PC-3 (cell line): Measurements from ENCODE around the gene MAGI2. TPM values are rescaled to one million over a fixed set of nuclear protein-coding genes. Genes with fewer than 3 reads are reported as not detected.

Experiments
- ATAC-seq: fragments of 200-7000 bp; cut with Tn5 transposase; 2 replicates; pipeline ENCODE4 v1.9.1; 2020; ENCODE audit warnings: mild to moderate bottlenecking, moderate library complexity
- BruUV-seq: library from RNA; stranded (reverse); fragments of 400-500 nt; replicated peaks from 2 replicates; lab custom pipeline; 2021; lab: Mats Ljungman, UMichigan
- CTCF ChIA-PET: fragments of 300-600 bp; sonication (Branson Sonifier 250); formaldehyde crosslinking; loops from one replicate; lab custom pipeline; 2022; ENCODE audit warnings: antibody characterized with exemption; lab: Charles Lee
- POLR2A ChIA-PET: fragments of 300-600 bp; sonication (Branson Sonifier 250); formaldehyde crosslinking; loops from one replicate; lab custom pipeline; 2022; ENCODE audit warnings: antibody characterized with exemption; ENCODE audit not compliant: unreplicated experiment; lab: Charles Lee
- DNase-seq: peaks from one replicate; pipeline ENCODE4 v3.0.0-alpha.2; 2015
- H2AFZ ChIP-seq: fragments of 300-600 bp; sonication (generic); 2 replicates; pipeline ENCODE4 v1.6.0; 2016; ENCODE audit warnings: antibody characterized with exemption, low read length
- H3F3A ChIP-seq: fragments of 300-600 bp; sonication (generic); one replicate; pipeline ENCODE4 v1.6.0; 2017; ENCODE audit warnings: antibody characterized with exemption, low read length, control low read depth, mild to moderate bottlenecking; ENCODE audit not compliant: unreplicated experiment
- H3K27ac ChIP-seq: fragments of 300-600 bp; sonication (generic); 2 replicates; pipeline ENCODE4 v1.5.1; 2016; ENCODE audit warnings: mild to moderate bottlenecking, low read length
- H3K27me3 ChIP-seq: fragments of 300-600 bp; sonication (generic); 2 replicates; pipeline ENCODE4 v1.6.1; 2016; ENCODE audit warnings: low read length, mixed read lengths
- H3K36me3 ChIP-seq: fragments of 300-600 bp; sonication (generic); 2 replicates; pipeline ENCODE4 v1.6.1; 2016; ENCODE audit warnings: low read depth, mixed run types, low read length, mixed read lengths
- H3K4me1 ChIP-seq: fragments of 300-600 bp; sonication (generic); 2 replicates; pipeline ENCODE4 v1.5.1; 2016; ENCODE audit warnings: low read length; ENCODE audit not compliant: insufficient read depth
- H3K4me2 ChIP-seq: fragments of 300-600 bp; sonication (generic); 2 replicates; pipeline ENCODE4 v1.6.0; 2016; ENCODE audit warnings: low read length
- H3K4me3 ChIP-seq: fragments of 300-600 bp; sonication (generic); 2 replicates; pipeline ENCODE4 v1.5.1; 2016; ENCODE audit warnings: mild to moderate bottlenecking, low read length, mixed read lengths
- H3K79me2 ChIP-seq: fragments of 300-600 bp; sonication (generic); 2 replicates; pipeline ENCODE4 v1.6.1; 2017; ENCODE audit warnings: low read length, mixed read lengths
- H3K9ac ChIP-seq: fragments of 300-600 bp; sonication (generic); 2 replicates; pipeline ENCODE4 v1.6.0; 2016; ENCODE audit warnings: mild to moderate bottlenecking, low read length
- H3K9me2 ChIP-seq: fragments of 300-600 bp; sonication (generic); replicated peaks from 2 replicates; pipeline ENCODE4 v1.6.1; 2016; ENCODE audit warnings: mixed run types, low read length, mixed read lengths
- H3K9me3 ChIP-seq: fragments of 300-600 bp; sonication (generic); 2 replicates; pipeline ENCODE4 v1.6.1; 2016; ENCODE audit warnings: low read length, mixed read lengths
- H4K20me1 ChIP-seq: fragments of 300-600 bp; sonication (generic); 2 replicates; pipeline ENCODE4 v1.6.1; 2016; ENCODE audit warnings: low read length, mixed read lengths
- CTCF ChIP-seq: fragments of 300-600 bp; sonication (generic); conservative IDR thresholded peaks from 2 replicates; pipeline ENCODE4 v1.5.1; 2017; ENCODE audit warnings: antibody characterized with exemption, low read depth, mild to moderate bottlenecking, low read length
- EZH2 ChIP-seq: fragments of 300-600 bp; sonication (generic); IDR thresholded peaks from one replicate; pipeline ENCODE4 v1.6.1; 2017; ENCODE audit warnings: antibody characterized with exemption, mild to moderate bottlenecking, low read length; ENCODE audit not compliant: unreplicated experiment
- EZH2phosphoT487 ChIP-seq: fragments of 300-600 bp; sonication (generic); IDR thresholded peaks from 2 replicates; pipeline ENCODE4 v1.6.1; 2018; ENCODE audit warnings: mild to moderate bottlenecking, antibody characterized with exemption, low read length, borderline replicate concordance
- intact Hi-C: fragments of 100-400 bp; cut with micrococcal nuclease; formaldehyde crosslinking; loops from 2 replicates; pipeline ENCODE4 v1.9.0; 2023
- total RNA-seq: library from RNA; depleted of rRNA; stranded (reverse); fragments of >200 nt; gene quantifications from 2 replicates; pipeline ENCODE4 v1.2.3, GENCODE V29; 2014

The MAGI2 gene
- total RNA-seq, 1 experiment from 2014 or later = not detected

- Histone ChIP-seq H2AFZ (no peak overlapping the region), H3K4me2 (no peak overlapping the region), H3K4me3 (no peak overlapping the region), H3K27ac (no peak overlapping the region), H3K9me2 (no peaks in the 10 kb centered on the region), H3K4me1 (no peaks in the 10 kb centered on the region), H3K9me3 (no peaks in the 10 kb centered on the region), H3K9ac (no peak overlapping the region), H3K36me3 (no peaks in the 10 kb centered on the region), H3K79me2 (no peaks in the 10 kb centered on the region), H3F3A (no peaks in the 10 kb centered on the region), H3K27me3 (peaks cover 49% of the 10 kb centered on the region), H4K20me1 (no peaks in the 10 kb centered on the region)
- no peak for ATAC-seq
- CTCF ChIA-PET = no interaction called here
- DNase-seq = no peak
- POLR2A ChIA-PET = no interaction called here
- intact Hi-C loops = no loop called here
- no TSS peak for BruUV-seq
- TF ChIP-seq EZH2phosphoT487 = no peak
- no peak for TF ChIP-seq EZH2
- TF ChIP-seq CTCF = no peak
Measured at GRCh38 chr7:78768859-78769258, 684.6 kb downstream of the MAGI2 start.

GRCh38 chr7:78765943-78766729 is 687.3 kb downstream of the MAGI2 start:
- no peak overlapping the region for H3K4me2 ChIP-seq
- no peaks in the 10 kb centered on the region for H3K4me1 ChIP-seq
- ATAC-seq (no peak), DNase-seq (no peak)
- H4K20me1 ChIP-seq = no peaks in the 10 kb centered on the region
- no peak for TF ChIP-seq CTCF
- no peak for TF ChIP-seq EZH2
- no peak for TF ChIP-seq EZH2phosphoT487
- H3K36me3 ChIP-seq = no peaks in the 10 kb centered on the region
- no peak overlapping the region for H2AFZ ChIP-seq
- peaks cover 47% of the 10 kb centered on the region for H3K27me3 ChIP-seq
- H3K27ac ChIP-seq = no peak overlapping the region
- CTCF ChIA-PET = no interaction called here
- no peaks in the 10 kb centered on the region for H3K79me2 ChIP-seq
- intact Hi-C loops = no loop called here
- H3K9me3 ChIP-seq = no peaks in the 10 kb centered on the region
- POLR2A ChIA-PET = no interaction called here
- no peaks in the 10 kb centered on the region for H3K9me2 ChIP-seq
- H3F3A ChIP-seq = no peaks in the 10 kb centered on the region
- BruUV-seq = no TSS peak
- no peak overlapping the region for H3K4me3 ChIP-seq
- H3K9ac ChIP-seq = no peak overlapping the region

- POLR2A ChIA-PET = no interaction called here
- no peak overlapping the region for H2AFZ ChIP-seq
- no TSS peak for BruUV-seq
Measured at GRCh38 chr7:78764571-78764970, 688.9 kb downstream of the MAGI2 start.

More at GRCh38 chr7:78764571-78764970, 688.9 kb downstream of the MAGI2 start:
- H3K4me2 ChIP-seq = no peak overlapping the region
- H3K36me3 ChIP-seq = no peaks in the 10 kb centered on the region
- no peak overlapping the region for H3K9ac ChIP-seq
- H3K9me3 ChIP-seq = no peaks in the 10 kb centered on the region
- no peaks in the 10 kb centered on the region for H3K4me1 ChIP-seq
- no peaks in the 10 kb centered on the region for H4K20me1 ChIP-seq
- DNase-seq (no peak), ATAC-seq (no peak)
- H3K27me3 ChIP-seq = peaks cover 34% of the 10 kb centered on the region
- no peaks in the 10 kb centered on the region for H3K79me2 ChIP-seq
- intact Hi-C loops = no loop called here
- TF ChIP-seq EZH2phosphoT487 (no peak), EZH2 (no peak)
- H3K4me3 ChIP-seq = no peak overlapping the region
- no peaks in the 10 kb centered on the region for H3K9me2 ChIP-seq
- CTCF ChIA-PET = no interaction called here
- no peak overlapping the region for H3K27ac ChIP-seq
- no peaks in the 10 kb centered on the region for H3F3A ChIP-seq
